Endothelial cell of umbilical vein (primary cell): Measurements from ENCODE around the gene IFNG. TPM values are rescaled to one million over a fixed set of nuclear protein-coding genes. Genes with fewer than 3 reads are reported as not detected.

Experiments used
- BruUV-seq: library from RNA; stranded (reverse); fragments of 400-500 nt; replicated peaks from 2 replicates; lab custom pipeline; 2021; lab: Mats Ljungman, UMichigan
- CTCF ChIA-PET: fragments of 300-600, 350-600 bp; sonication (Branson Sonifier 250); formaldehyde crosslinking; loops from one replicate; lab custom pipeline; 2021; ENCODE audit warnings: antibody characterized with exemption, inconsistent platforms; lab: Charles Lee
- POLR2A ChIA-PET: fragments of 300-600, 350-600 bp; sonication (Branson Sonifier 250); formaldehyde crosslinking; loops from one replicate; lab custom pipeline; 2021; ENCODE audit warnings: antibody characterized with exemption, inconsistent platforms; lab: Charles Lee
- DNase-seq: peaks from one replicate; pipeline ENCODE4 v3.0.0-alpha.2; 2011; ENCODE audit warnings: low read depth, low spot score
- FAIRE-seq: peaks from 2 replicates; lab custom pipeline; 2011; peaks lifted over from hg19 to GRCh38; lab: Jason Lieb, UNC
- H2AFZ ChIP-seq: 2 replicates; pipeline ENCODE4 v1.6.0; 2012; ENCODE audit warnings: low read depth, low read length, control low read depth, inconsistent platforms
- H3K27ac ChIP-seq: 2 replicates; pipeline ENCODE4 v1.5.1; 2011; ENCODE audit warnings: low read depth, mild to moderate bottlenecking, control low read depth, low read length, moderate library complexity; ENCODE audit not compliant: insufficient read depth
- H3K27me3 ChIP-seq, 2 experiments: 2 replicates each; pipeline versions ENCODE4 v1.6.0 to v1.6.1; 2011; ENCODE audit warnings: low read length in 2 of 2, mixed read lengths in 1 of 2; ENCODE audit not compliant: control insufficient read depth in 2 of 2, insufficient read depth in 2 of 2
- H3K36me3 ChIP-seq, 2 experiments: 2 replicates in 1 of 2; 3 replicates in 1 of 2; pipeline ENCODE4 v1.5.1; 2011; ENCODE audit warnings: low read length in 2 of 2, mild to moderate bottlenecking in 1 of 2, moderate library complexity in 1 of 2; ENCODE audit not compliant: control insufficient read depth in 2 of 2, insufficient read depth in 2 of 2; ENCODE audit errors: extremely low read depth in 1 of 2
- H3K4me1 ChIP-seq: 3 replicates; pipeline ENCODE4 v1.5.1; 2011; ENCODE audit warnings: mild to moderate bottlenecking, low read length; ENCODE audit not compliant: control insufficient read depth, insufficient read depth; ENCODE audit errors: extremely low read depth
- H3K4me2 ChIP-seq: 2 replicates; pipeline ENCODE4 v1.6.1; 2011; ENCODE audit warnings: low read length, control low read depth, mixed read lengths; ENCODE audit not compliant: insufficient read depth
- H3K4me3 ChIP-seq, 3 experiments: fragments of 200-600 bp in 1 of 3; sonication (generic), shearing (Covaris generic) in 1 of 3; replicated peaks in 1 of 3; 2 replicates each; pipeline ENCODE4 v1.5.1; 2011 to 2016; ENCODE audit warnings: control low read depth in 3 of 3, low read length in 3 of 3, mild to moderate bottlenecking in 2 of 3, inconsistent platforms in 1 of 3, low read depth in 1 of 3, moderate library complexity in 1 of 3; ENCODE audit not compliant: insufficient read depth in 1 of 3
- H3K79me2 ChIP-seq: 2 replicates; pipeline ENCODE4 v1.6.0; 2012; ENCODE audit warnings: low read length, inconsistent platforms; ENCODE audit not compliant: control insufficient read depth, insufficient read depth
- H3K9ac ChIP-seq: replicated peaks from 2 replicates; pipeline ENCODE3; 2011; ENCODE audit warnings: low read length, control low read depth; ENCODE audit not compliant: insufficient read depth; ENCODE audit errors: extremely low read depth
- H3K9me1 ChIP-seq: replicated peaks from 3 replicates; pipeline ENCODE4 v1.6.0; 2011; ENCODE audit warnings: mild to moderate bottlenecking, low read length; ENCODE audit not compliant: control insufficient read depth, insufficient read depth; ENCODE audit errors: extremely low read depth
- H3K9me3 ChIP-seq: replicated peaks from 2 replicates; pipeline ENCODE4 v1.5.1; 2012; ENCODE audit warnings: low read length, inconsistent platforms; ENCODE audit not compliant: control insufficient read depth, insufficient read depth
- H4K20me1 ChIP-seq: replicated peaks from 2 replicates; pipeline ENCODE3; 2011; ENCODE audit warnings: mild to moderate bottlenecking, low read length; ENCODE audit not compliant: control insufficient read depth, insufficient read depth; ENCODE audit errors: extremely low read depth
- CTCF ChIP-seq, 2 donors: IDR thresholded peaks; 1 replicate in 1 of 2; 2 replicates in 1 of 2; pipeline ENCODE4 v1.5.1; 2011; ENCODE audit warnings: low read length in 2 of 2, mild to moderate bottlenecking in 2 of 2, moderate library complexity in 2 of 2, control low read depth in 1 of 2, inconsistent platforms in 1 of 2, low read depth in 1 of 2; ENCODE audit not compliant: insufficient read depth in 1 of 2; ENCODE audit errors: extremely low read depth in 1 of 2
- EZH2 ChIP-seq: IDR thresholded peaks from 2 replicates; pipeline ENCODE4 v1.6.1; 2012; ENCODE audit warnings: borderline replicate concordance, low read depth, mild to moderate bottlenecking, moderate library complexity, low read length, inconsistent platforms; ENCODE audit not compliant: severe bottlenecking
- FOS ChIP-seq: IDR thresholded peaks from 2 replicates; pipeline ENCODE4 v1.6.1; 2011; ENCODE audit warnings: mild to moderate bottlenecking, low read length, moderate library complexity, borderline replicate concordance; ENCODE audit not compliant: insufficient read depth
- GATA2 ChIP-seq: IDR thresholded peaks from 2 replicates; pipeline ENCODE4 v1.7.0; 2011; ENCODE audit warnings: low read depth, mild to moderate bottlenecking, moderate library complexity, mixed read lengths, low read length; ENCODE audit not compliant: insufficient read length, insufficient read depth
- JUN ChIP-seq: IDR thresholded peaks from 2 replicates; pipeline ENCODE4 v1.6.1; 2011; ENCODE audit warnings: borderline replicate concordance, low read depth; ENCODE audit not compliant: insufficient read length, insufficient read depth
- MAX ChIP-seq: IDR thresholded peaks from 2 replicates; pipeline ENCODE4 v1.6.1; 2011; ENCODE audit not compliant: insufficient read depth, insufficient read length
- MYC ChIP-seq: IDR thresholded peaks from one replicate; pipeline ENCODE4 v1.6.1; 2011; ENCODE audit warnings: mild to moderate bottlenecking, low read depth, low read length
- POLR2A ChIP-seq: IDR thresholded peaks from 2 replicates; pipeline ENCODE4 v1.6.1; 2012; ENCODE audit warnings: low read depth, mild to moderate bottlenecking, control low read depth, low read length
- POLR2AphosphoS5 ChIP-seq: IDR thresholded peaks from 2 replicates; pipeline ENCODE4 v1.6.1; 2012; ENCODE audit warnings: low read depth, mild to moderate bottlenecking, control low read depth, low read length, moderate library complexity; ENCODE audit not compliant: insufficient read depth
- dilution Hi-C: fragments of 300-500 bp; cut with MboI; formaldehyde crosslinking; loops from one replicate; pipeline ENCODE4 v1.15.0; 2019; ENCODE audit warnings: low sequenced_read_pairs; ENCODE audit not compliant: extremely low pct_ligation_motif_present
- intact Hi-C: fragments of 100-400 bp; cut with micrococcal nuclease; formaldehyde crosslinking; loops from one replicate; pipeline ENCODE4 v1.10.0; 2022
- polyA plus RNA-seq, 4 experiments: library from polyadenylated mRNA; depleted of rRNA in 3 of 4; stranded (reverse) in 3 of 4; unstranded in 1 of 4; fragments of >200 nt; gene quantifications; 2 replicates each; pipeline versions ENCODE4 v1.2.1 to v1.2.3, GENCODE V29; 2011 to 2012; ENCODE audit warnings: missing spikeins in 1 of 4
- total RNA-seq: library from RNA; stranded (reverse); gene quantifications from 2 replicates; pipeline ENCODE4 v1.2.3, GENCODE V29; 2021

Gene IFNG
- total and polyA plus RNA-seq, 2 donors (not counting 3 experiments of a cell fraction or from before 2014, with no cell fraction given) = not detected

- no peaks in the 10 kb centered on the region for H3K4me1 ChIP-seq
- intact Hi-C loops = no loop called here
- DNase-seq (no peak), FAIRE-seq (no peak)
- no peak overlapping the region for H3K4me2 ChIP-seq
- no peak overlapping the region for H3K27ac ChIP-seq
- H3K9me3 ChIP-seq = no peaks in the 10 kb centered on the region
- no peaks in the 10 kb centered on the region for H4K20me1 ChIP-seq
- no peak overlapping the region for H2AFZ ChIP-seq
- H3K9me1 ChIP-seq = no peaks in the 10 kb centered on the region
- H3K27me3 ChIP-seq = no peaks in the 10 kb centered on the region
- ChIA-PET CTCF (no interaction called here), POLR2A (no interaction called here)
- dilution Hi-C loops = no loop called here
- no peak for TF ChIP-seq MYC
- TF ChIP-seq MAX = no peak
- TF ChIP-seq FOS = no peak
- TF ChIP-seq CTCF (IDR thresholded peaks at IDR 0.05; ENCODE audit: extremely low read depth in 1 of 2, insufficient read depth in 1 of 2, low read depth in 1 of 2, low read length in 2 of 2) = no peak
- TF ChIP-seq EZH2 = no peak
- TF ChIP-seq POLR2A = no peak
- TF ChIP-seq JUN = no peak
- no peak for TF ChIP-seq GATA2
- no peak for TF ChIP-seq POLR2AphosphoS5
- H3K79me2 ChIP-seq = no peaks in the 10 kb centered on the region
- no TSS peak for BruUV-seq
- H3K9ac ChIP-seq = no peak overlapping the region
- no peaks in the 10 kb centered on the region for H3K36me3 ChIP-seq
- H3K4me3 ChIP-seq = no peak overlapping the region
Observed at GRCh38 chr12:68138480-68138879, 21.1 kb downstream of the IFNG start.
